CD4-positive, alpha-beta T cell (primary cell): ENCODE measurements around the gene IGF2R. TPM values are rescaled to one million over a fixed set of nuclear protein-coding genes. Genes with fewer than 3 reads are reported as not detected.
"Not testable (repeated sequence)": the region's sequence is repeated elsewhere in the genome, so short reads cannot be mapped to it uniquely, and the experiment has no call there.

Experiments used
- ATAC-seq: fragments of 200-7000 bp; cut with Tn5 transposase; one replicate; pipeline ENCODE4 v1.10.0; 2022; ENCODE audit warnings: mild to moderate bottlenecking; ENCODE audit not compliant: poor library complexity
- CTCF ChIA-PET: fragments of 350-600 bp; sonication (Branson Sonifier 250); formaldehyde crosslinking; loops from one replicate; lab custom pipeline; 2021; ENCODE audit warnings: antibody characterized with exemption, inconsistent platforms; lab: Charles Lee
- POLR2A ChIA-PET: fragments of 350-600 bp; sonication (Branson Sonifier 250); formaldehyde crosslinking; loops from one replicate; lab custom pipeline; 2021; ENCODE audit warnings: antibody characterized with exemption, inconsistent platforms; lab: Charles Lee
- DNase-seq, 14 experiments: peaks; one replicate each; pipeline ENCODE4 v3.0.0-alpha.2; 2013 to 2020; ENCODE audit warnings: mixed read lengths in 2 of 14
- H3K27ac ChIP-seq, 2 donors: one replicate each; pipeline versions ENCODE4 v1.5.1 to v1.7.0; 2013; ENCODE audit warnings: low read length in 2 of 2, low read depth in 1 of 2, mild to moderate bottlenecking in 1 of 2
- H3K27me3 ChIP-seq, 2 experiments: 1 replicate in 1 of 2; 2 replicates in 1 of 2; pipeline versions ENCODE4 v1.6.1 to v1.7.0; 2013; ENCODE audit warnings: low read length in 2 of 2, control low read depth in 1 of 2, mild to moderate bottlenecking in 1 of 2, moderate library complexity in 1 of 2; ENCODE audit not compliant: insufficient read depth in 2 of 2, control insufficient read depth in 1 of 2
- H3K36me3 ChIP-seq: one replicate; pipeline ENCODE4 v1.6.1; 2013; ENCODE audit warnings: low read length, control low read depth; ENCODE audit not compliant: insufficient read depth
- H3K4me1 ChIP-seq: one replicate; pipeline ENCODE4 v1.6.1; 2013; ENCODE audit warnings: low read length, control low read depth; ENCODE audit not compliant: insufficient read depth
- H3K4me3 ChIP-seq: one replicate; pipeline ENCODE4 v1.5.1; 2013; ENCODE audit warnings: mild to moderate bottlenecking, low read length, moderate library complexity
- H3K9me3 ChIP-seq, 2 experiments: 1 replicate in 1 of 2; 2 replicates in 1 of 2; pipeline versions ENCODE4 v1.6.1 to v1.7.0; 2013; ENCODE audit warnings: low read length in 2 of 2, mild to moderate bottlenecking in 2 of 2, control low read depth in 1 of 2, moderate library complexity in 1 of 2; ENCODE audit not compliant: control insufficient read depth in 1 of 2, insufficient read depth in 1 of 2
- H3K27ac Mint-ChIP-seq: one replicate; pipeline ENCODE4 v1.8.0; 2020; ENCODE audit warnings: mixed read lengths
- H3K27me3 Mint-ChIP-seq: one replicate; pipeline ENCODE4 v1.8.0; 2021; ENCODE audit warnings: mixed read lengths
- H3K36me3 Mint-ChIP-seq: one replicate; pipeline ENCODE4 v1.8.0; 2021; ENCODE audit warnings: low read depth, mixed read lengths
- H3K4me1 Mint-ChIP-seq: one replicate; pipeline ENCODE4 v1.8.0; 2021; ENCODE audit warnings: low read depth, mixed read lengths
- H3K4me3 Mint-ChIP-seq: one replicate; pipeline ENCODE4 v1.8.0; 2020; ENCODE audit warnings: mild to moderate bottlenecking, mixed read lengths
- H3K9me3 Mint-ChIP-seq: one replicate; pipeline ENCODE4 v1.8.0; 2020; ENCODE audit warnings: mixed read lengths
- CTCF ChIP-seq: fragments of 200-600 bp; IDR thresholded peaks from one replicate; pipeline ENCODE4 v1.8.0; 2022; ENCODE audit warnings: antibody characterized with exemption, mild to moderate bottlenecking
- intact Hi-C, 2 experiments: fragments of 100-400 bp; cut with DNase I in 1 of 2; cut with micrococcal nuclease in 1 of 2; formaldehyde crosslinking; loops; one replicate each; pipeline versions ENCODE4 v1.15.1 to v1.9.0; 2023 to 2025; cut with DNase I, micrococcal nuclease
- total RNA-seq, 174 experiments: library from RNA in 2 of 174; stranded (reverse) in 2 of 174; gene quantifications; one replicate each; pipeline ENCODE4 v1.2.3 and lab custom pipeline; 2021 to 2026

IGF2R gene
- total RNA-seq, 2 experiments from 2014 or later = 43.8 to 46.7 TPM

DNA sequence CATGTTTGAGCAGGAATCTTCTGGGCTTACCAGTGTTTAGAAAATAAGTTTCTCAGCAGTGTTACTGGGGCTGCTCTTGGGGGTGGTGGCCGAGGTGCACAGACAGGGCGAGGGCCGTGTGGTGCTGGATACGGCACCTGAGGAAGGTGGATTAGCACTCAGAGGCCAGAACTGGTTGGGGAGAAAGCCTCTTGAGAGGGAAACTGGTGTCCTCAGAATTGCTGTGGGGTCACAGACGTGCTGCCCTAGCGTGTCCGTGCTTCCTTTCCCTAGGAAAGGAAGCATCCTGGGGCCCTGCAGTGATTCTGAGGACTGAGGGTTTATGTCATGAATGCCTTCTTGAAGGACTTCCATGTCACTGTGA lies 120.6 kb downstream of the IGF2R start:
- Mint-ChIP-seq H3K4me3 (no peak overlapping the region), H3K4me1 (no peaks in the 10 kb centered on the region), H3K27me3 (no peaks in the 10 kb centered on the region), H3K27ac (no peak overlapping the region), H3K9me3 (no peaks in the 10 kb centered on the region), H3K36me3 (peaks cover 88% of the 10 kb centered on the region)
- no peak overlapping the region for H3K27ac ChIP-seq
- ChIA-PET CTCF (interaction anchor here (1.2 kb wide), 1 partner anchor 48 kb away, joined by 3 read pairs; no protein-coding TSS in a partner anchor), POLR2A (no interaction called here)
- peaks cover 89% of the 10 kb centered on the region for H3K36me3 ChIP-seq
- TF ChIP-seq CTCF = no peak
- no peaks in the 10 kb centered on the region for H3K9me3 ChIP-seq
- no peak for ATAC-seq
- H3K4me3 ChIP-seq = no peak overlapping the region
- no peaks in the 10 kb centered on the region for H3K27me3 ChIP-seq
- peaks cover 3% of the 10 kb centered on the region for H3K4me1 ChIP-seq
- intact Hi-C loops = loop anchor here in 1 of 2 experiments (5.0 kb wide), 1 partner anchor 368 kb away; no protein-coding TSS in a partner anchor
- DNase-seq = no peak

DNA sequence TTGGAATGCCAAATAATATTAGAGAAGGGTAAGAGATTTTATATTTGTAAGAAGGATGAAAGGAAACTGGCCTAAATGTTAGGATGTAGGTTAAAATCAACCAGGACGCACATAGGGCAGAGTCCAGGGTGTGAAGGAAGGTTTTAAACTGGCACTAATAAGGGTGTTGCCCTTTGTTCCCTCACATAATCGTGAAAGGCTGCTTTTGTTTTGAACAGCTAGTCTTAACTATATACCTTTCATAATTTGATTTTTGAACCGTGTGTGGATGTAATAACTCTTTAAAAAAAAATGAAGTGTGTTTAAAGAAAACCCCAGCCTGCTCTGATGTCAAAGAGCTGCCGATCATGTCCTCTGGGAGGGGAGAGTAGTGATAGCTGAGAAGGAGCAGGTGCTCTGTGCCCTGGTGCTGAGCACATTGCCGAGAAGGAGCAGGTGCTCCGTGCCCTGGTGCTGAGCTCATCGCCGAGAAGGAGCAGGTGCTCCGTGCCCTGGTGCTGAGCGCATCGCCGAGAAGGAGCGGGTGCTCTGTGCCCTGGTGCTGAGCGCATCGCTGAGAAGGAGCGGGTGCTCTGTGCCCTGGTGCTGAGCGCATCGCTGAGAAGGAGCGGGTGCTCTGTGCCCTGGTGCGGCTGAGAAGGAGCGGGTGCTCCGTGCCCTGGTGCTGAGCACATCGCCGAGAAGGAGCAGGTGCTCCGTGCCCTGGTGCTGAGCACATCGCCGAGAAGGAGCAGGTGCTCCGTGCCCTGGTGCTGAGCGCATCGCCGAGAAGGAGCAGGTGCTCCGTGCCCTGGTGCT lies 121.8 kb downstream of the IGF2R start:
- ATAC-seq, H3K27me3 ChIP-seq, intact Hi-C loops, CTCF ChIA-PET, H3K4me3 ChIP-seq, H3K9me3 Mint-ChIP-seq, H3K4me1 ChIP-seq, H3K4me1 Mint-ChIP-seq, DNase-seq, H3K4me3 Mint-ChIP-seq, H3K27ac Mint-ChIP-seq, POLR2A ChIA-PET, H3K27ac ChIP-seq, H3K27me3 Mint-ChIP-seq, H3K9me3 ChIP-seq: not testable (repeated sequence)
- H3K36me3 ChIP-seq = peaks cover 88% of the 10 kb centered on the region
- H3K36me3 Mint-ChIP-seq = peaks cover 86% of the 10 kb centered on the region

DNA sequence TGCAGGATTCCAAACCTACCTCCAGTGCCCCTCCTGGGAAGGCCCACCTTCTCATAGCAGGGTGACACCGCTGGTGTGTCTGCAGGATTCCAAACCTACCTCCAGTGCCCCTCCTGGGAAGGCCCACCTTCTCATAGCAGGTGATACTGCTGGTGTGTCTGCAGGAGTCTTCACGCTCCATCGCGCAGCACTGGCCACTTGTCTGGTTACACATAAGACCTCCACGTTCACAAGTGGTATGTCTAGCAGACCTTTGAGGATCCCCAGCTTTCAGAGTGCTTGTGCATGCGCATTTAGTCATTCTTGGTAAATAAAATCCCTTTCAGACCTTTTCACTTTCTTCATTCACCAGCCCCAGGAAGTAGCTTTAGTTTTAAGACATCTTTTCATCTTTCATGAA lies 123.3 kb downstream of the IGF2R start:
- DNase-seq, H3K9me3 ChIP-seq, H3K27me3 ChIP-seq, CTCF ChIA-PET, H3K4me1 Mint-ChIP-seq, POLR2A ChIA-PET, intact Hi-C loops, H3K27ac Mint-ChIP-seq, H3K4me3 ChIP-seq, H3K27me3 Mint-ChIP-seq, H3K9me3 Mint-ChIP-seq, H3K4me1 ChIP-seq, H3K27ac ChIP-seq, ATAC-seq, H3K4me3 Mint-ChIP-seq: not testable (repeated sequence)
- H3K36me3 Mint-ChIP-seq = peaks cover 87% of the 10 kb centered on the region
- H3K36me3 ChIP-seq = peaks cover 89% of the 10 kb centered on the region

DNA sequence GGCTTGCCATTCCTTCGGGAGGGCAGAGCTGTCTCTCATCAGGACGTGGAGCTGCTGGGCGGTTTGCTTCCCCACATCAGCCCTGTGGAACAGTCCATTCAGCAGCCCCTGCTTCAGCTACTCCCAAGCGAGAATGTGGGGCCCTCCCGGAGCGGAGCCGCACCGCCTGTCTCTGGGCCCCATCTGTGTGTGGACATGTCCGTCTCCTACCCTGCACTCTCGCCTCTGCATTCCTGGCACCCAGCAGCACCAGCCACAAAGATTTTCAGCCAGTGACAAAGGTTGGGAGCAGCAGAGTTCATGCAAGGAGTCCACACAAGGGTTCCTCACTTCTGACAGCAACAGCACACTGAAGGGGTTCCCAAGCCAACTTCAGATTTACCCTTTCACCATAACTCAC lies 123.7 kb downstream of the IGF2R start:
- H3K9me3 Mint-ChIP-seq = no peaks in the 10 kb centered on the region
- CTCF ChIA-PET = no interaction called here
- TF ChIP-seq CTCF = no peak
- H3K36me3 ChIP-seq = peaks cover 90% of the 10 kb centered on the region
- H3K9me3 ChIP-seq = no peaks in the 10 kb centered on the region
- H3K4me3 ChIP-seq = no peak overlapping the region
- no peak overlapping the region for H3K4me3 Mint-ChIP-seq
- no peaks in the 10 kb centered on the region for H3K4me1 ChIP-seq
- H3K27ac Mint-ChIP-seq = no peak overlapping the region
- no peaks in the 10 kb centered on the region for H3K27me3 Mint-ChIP-seq
- no peaks in the 10 kb centered on the region for H3K27me3 ChIP-seq
- ATAC-seq (no peak), DNase-seq (no peak)
- peaks cover 88% of the 10 kb centered on the region for H3K36me3 Mint-ChIP-seq
- H3K4me1 Mint-ChIP-seq = no peaks in the 10 kb centered on the region
- intact Hi-C loops = no loop called here
- no peak overlapping the region for H3K27ac ChIP-seq
- POLR2A ChIA-PET = no interaction called here
